Upper lobe of right lung (tissue), 1 donor: ENCODE measurements around the gene HOXB4. TPM values are rescaled to one million over a fixed set of nuclear protein-coding genes. Genes with fewer than 3 reads are reported as not detected.

Experiments
- ATAC-seq: fragments of 200-7000 bp; cut with Tn5 transposase; one replicate; pipeline ENCODE4 v1.9.1; 2020; ENCODE audit warnings: mild to moderate bottlenecking, moderate library complexity
- DNase-seq: peaks from one replicate; pipeline ENCODE4 v3.0.0-alpha.2; 2020
- H3K27ac ChIP-seq: fragments of 200-600 bp; one replicate; pipeline ENCODE4 v1.8.0; 2022
- H3K27me3 ChIP-seq: fragments of 200-600 bp; one replicate; pipeline ENCODE4 v1.8.0; 2022; ENCODE audit warnings: mild to moderate bottlenecking
- H3K36me3 ChIP-seq: fragments of 200-600 bp; one replicate; pipeline ENCODE4 v1.8.0; 2022
- H3K4me1 ChIP-seq: fragments of 200-600 bp; one replicate; pipeline ENCODE4 v1.8.0; 2022
- H3K4me3 ChIP-seq: fragments of 200-600 bp; one replicate; pipeline ENCODE4 v1.8.0; 2022; ENCODE audit warnings: mild to moderate bottlenecking
- H3K9me3 ChIP-seq: fragments of 200-600 bp; one replicate; pipeline ENCODE4 v1.8.0; 2022
- CTCF ChIP-seq: fragments of 200-600 bp; IDR thresholded peaks from one replicate; pipeline ENCODE4 v1.8.0; 2022; ENCODE audit warnings: antibody characterized with exemption
- intact Hi-C: fragments of 100-400 bp; cut with DNase I; formaldehyde crosslinking; loops from one replicate; pipeline ENCODE4 v1.11.0; 2022
- total RNA-seq: library from RNA; stranded (reverse); fragmentation: NEBNext Ultra II Directional; extraction: Animal tissue kit (Norgen Biotek cat#: 25700); gene quantifications from one replicate; pipeline ENCODE4 v1.2.1, GENCODE V29; 2021
- donor health status: DM: no; HTN: yes; CAD: no; lungs with severe emphysema.

HOXB4 gene
- total RNA-seq, 1 donor from 2014 or later = 4.9 TPM

GRCh38 chr17:48554412-48555257, 23.5 kb downstream of the HOXB4 start:
- no peaks in the 10 kb centered on the region for H3K9me3 ChIP-seq
- intact Hi-C loops = no loop called here
- peak; percentile 56 for DNase-seq
- H3K27me3 ChIP-seq = peaks cover 30% of the 10 kb centered on the region
- TF ChIP-seq CTCF = no peak
- peak overlapping the region; percentile 46 for H3K4me3 ChIP-seq
- H3K27ac ChIP-seq = peak overlapping the region; percentile 55
- H3K4me1 ChIP-seq = peaks cover 8% of the 10 kb centered on the region
- H3K36me3 ChIP-seq = no peaks in the 10 kb centered on the region
- ATAC-seq = no peak

GRCh38 chr17:48553826-48554225, 24.3 kb downstream of the HOXB4 start:
- peak overlapping the region; percentile 46 for H3K4me3 ChIP-seq
- H3K9me3 ChIP-seq = no peaks in the 10 kb centered on the region
- no peak for TF ChIP-seq CTCF
- intact Hi-C loops = no loop called here
- ATAC-seq (no peak), DNase-seq (no peak)
- H3K4me1 ChIP-seq = peaks cover 8% of the 10 kb centered on the region
- no peaks in the 10 kb centered on the region for H3K36me3 ChIP-seq
- H3K27me3 ChIP-seq = peaks cover 29% of the 10 kb centered on the region
- H3K27ac ChIP-seq = peak overlapping the region; percentile 55

- Histone ChIP-seq H3K4me3 (peak overlapping the region; percentile 46), H3K36me3 (no peaks in the 10 kb centered on the region), H3K27ac (peak overlapping the region; percentile 55), H3K9me3 (no peaks in the 10 kb centered on the region), H3K27me3 (peaks cover 29% of the 10 kb centered on the region), H3K4me1 (peaks cover 8% of the 10 kb centered on the region)
- intact Hi-C loops = no loop called here
- ATAC-seq (no peak), DNase-seq (no peak)
- TF ChIP-seq CTCF = no peak
These were observed 25.0 kb downstream of the HOXB4 start for GRCh38 chr17:48553190-48553547.

- ATAC-seq (peak; percentile 50), DNase-seq (no peak)
- Histone ChIP-seq H3K9me3 (no peaks in the 10 kb centered on the region), H3K36me3 (no peaks in the 10 kb centered on the region), H3K27me3 (peaks cover 30% of the 10 kb centered on the region), H3K27ac (peak overlapping the region; percentile 55), H3K4me1 (peaks cover 8% of the 10 kb centered on the region), H3K4me3 (peak overlapping the region; percentile 46)
- TF ChIP-seq CTCF = no peak
- intact Hi-C loops = no loop called here
These were observed 25.5 kb downstream of the HOXB4 start for GRCh38 chr17:48552466-48553189.

GRCh38 chr17:48551596-48552465, 26.3 kb downstream of the HOXB4 start:
- peaks cover 38% of the 10 kb centered on the region for H3K27me3 ChIP-seq
- DNase-seq (peak; percentile 61), ATAC-seq (no peak)

More at GRCh38 chr17:48551596-48552465, 26.3 kb downstream of the HOXB4 start:
- no peaks in the 10 kb centered on the region for H3K36me3 ChIP-seq
- H3K9me3 ChIP-seq = no peaks in the 10 kb centered on the region
- H3K4me3 ChIP-seq = peak overlapping the region; percentile 46
- peaks cover 8% of the 10 kb centered on the region for H3K4me1 ChIP-seq
- peak overlapping the region; percentile 55 for H3K27ac ChIP-seq
- intact Hi-C loops = no loop called here
- TF ChIP-seq CTCF = no peak
